Suprapubic skin (tissue), 4 donors: ENCODE results near the gene IL19. TPM values are rescaled to one million over a fixed set of nuclear protein-coding genes. Genes with fewer than 3 reads are reported as not detected.
"Not testable (repeated sequence)": the region's sequence is repeated elsewhere in the genome, so short reads cannot be mapped to it uniquely, and the experiment has no call there.

Source experiments
- DNase-seq, 2 donors: peaks; one replicate each; pipeline ENCODE4 v3.0.0-alpha.2; 2019; ENCODE audit warnings: low spot score in 2 of 2
- H3K27ac ChIP-seq: fragments of 200-600 bp; sonication (generic); one replicate; pipeline ENCODE4 v1.5.1; 2019
- H3K27me3 ChIP-seq: fragments of 200-600 bp; sonication (generic); one replicate; pipeline ENCODE4 v1.5.1; 2019
- H3K36me3 ChIP-seq: fragments of 200-600 bp; sonication (generic); one replicate; pipeline ENCODE4 v1.5.1; 2019
- H3K4me1 ChIP-seq: fragments of 200-600 bp; sonication (generic); one replicate; pipeline ENCODE4 v1.5.1; 2019
- H3K4me3 ChIP-seq: fragments of 200-600 bp; sonication (generic); one replicate; pipeline ENCODE4 v1.5.1; 2019; ENCODE audit warnings: mild to moderate bottlenecking
- H3K9me3 ChIP-seq: fragments of 200-600 bp; sonication (generic); one replicate; pipeline ENCODE4 v1.5.1; 2019
- EP300 ChIP-seq: sonication (generic); formaldehyde crosslinking; IDR thresholded peaks from one replicate; pipeline ENCODE4 v1.6.1; 2017; ENCODE audit warnings: antibody characterized with exemption
- POLR2A ChIP-seq, 2 donors: fragments of 450-650 bp; IDR thresholded peaks; one replicate each; pipeline ENCODE4 v1.6.1; 2017; ENCODE audit warnings: antibody characterized with exemption in 2 of 2, mild to moderate bottlenecking in 2 of 2, moderate library complexity in 2 of 2
- POLR2AphosphoS5 ChIP-seq, 3 donors: sonication (generic); formaldehyde crosslinking; IDR thresholded peaks; one replicate each; pipeline ENCODE4 v1.6.1; 2017; ENCODE audit warnings: antibody characterized with exemption in 3 of 3
- WGBS: methylation state at CpG from one replicate; pipeline ENCODE4 v1.1.5; 2018; 5-methylcytosine and 5-hydroxymethylcytosine counted together
- total RNA-seq, 4 donors: library from RNA; depleted of rRNA; stranded (reverse); fragments of >200 nt; gene quantifications; one replicate each; pipeline ENCODE4 v1.1.0, GENCODE V29; 2016
- TF ChIP-seq, protein P1 (sequence below), 2 donors: fragments of 200-600 bp in 1 of 2; fragments of 450-650 bp in 1 of 2; sonication (generic) in 1 of 2; IDR thresholded peaks; one replicate each; pipeline ENCODE4 v1.5.1; 2016 to 2019; ENCODE audit warnings: antibody characterized with exemption in 2 of 2, mild to moderate bottlenecking in 1 of 2, moderate library complexity in 1 of 2

Gene IL19
- total RNA-seq, 4 donors from 2014 or later, result not detected

DNA sequence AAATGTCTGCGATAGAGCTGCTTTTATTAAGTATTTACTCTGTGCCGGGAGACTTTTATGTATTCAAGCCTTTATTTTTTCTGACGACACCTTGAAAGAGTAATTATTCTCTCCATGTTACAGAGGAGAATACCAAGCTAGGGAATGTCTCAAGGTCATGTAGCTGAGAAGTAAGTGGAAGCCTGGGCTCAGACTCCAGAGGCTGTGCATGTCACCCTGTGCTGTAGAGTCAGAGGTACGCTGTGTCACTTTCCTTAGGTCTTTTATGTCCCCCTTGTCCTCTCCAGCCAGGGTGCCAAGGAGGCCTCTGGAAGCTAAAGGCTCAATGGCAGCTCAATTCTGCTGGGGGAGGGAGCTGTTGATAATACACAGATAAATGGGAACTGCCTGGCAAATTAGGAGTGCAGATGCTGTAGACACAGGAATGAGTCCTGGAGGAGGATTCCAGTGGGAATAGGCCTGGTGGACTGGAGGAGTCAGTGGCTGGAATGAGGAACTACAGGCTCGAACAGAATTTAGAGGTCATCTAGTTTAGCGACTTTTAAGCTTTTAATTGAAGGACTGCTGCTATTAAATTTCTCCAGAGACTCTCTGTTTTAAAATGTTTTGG lies 9.3 kb upstream of the IL19 start:
- Histone ChIP-seq H3K27ac (no peak overlapping the region), H3K4me3 (no peak overlapping the region), H3K4me1 (no peaks in the 10 kb centered on the region), H3K36me3 (no peaks in the 10 kb centered on the region), H3K27me3 (peaks cover 4% of the 10 kb centered on the region), H3K9me3 (no peaks in the 10 kb centered on the region)
- no peak for DNase-seq
- 85% methylated on average over 6 of the region's 6 CpGs for WGBS
- TF ChIP-seq POLR2AphosphoS5 (IDR thresholded peaks at IDR 0.05), result no peak
- TF ChIP-seq, protein P1, sequence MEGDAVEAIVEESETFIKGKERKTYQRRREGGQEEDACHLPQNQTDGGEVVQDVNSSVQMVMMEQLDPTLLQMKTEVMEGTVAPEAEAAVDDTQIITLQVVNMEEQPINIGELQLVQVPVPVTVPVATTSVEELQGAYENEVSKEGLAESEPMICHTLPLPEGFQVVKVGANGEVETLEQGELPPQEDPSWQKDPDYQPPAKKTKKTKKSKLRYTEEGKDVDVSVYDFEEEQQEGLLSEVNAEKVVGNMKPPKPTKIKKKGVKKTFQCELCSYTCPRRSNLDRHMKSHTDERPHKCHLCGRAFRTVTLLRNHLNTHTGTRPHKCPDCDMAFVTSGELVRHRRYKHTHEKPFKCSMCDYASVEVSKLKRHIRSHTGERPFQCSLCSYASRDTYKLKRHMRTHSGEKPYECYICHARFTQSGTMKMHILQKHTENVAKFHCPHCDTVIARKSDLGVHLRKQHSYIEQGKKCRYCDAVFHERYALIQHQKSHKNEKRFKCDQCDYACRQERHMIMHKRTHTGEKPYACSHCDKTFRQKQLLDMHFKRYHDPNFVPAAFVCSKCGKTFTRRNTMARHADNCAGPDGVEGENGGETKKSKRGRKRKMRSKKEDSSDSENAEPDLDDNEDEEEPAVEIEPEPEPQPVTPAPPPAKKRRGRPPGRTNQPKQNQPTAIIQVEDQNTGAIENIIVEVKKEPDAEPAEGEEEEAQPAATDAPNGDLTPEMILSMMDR (IDR thresholded peaks at IDR 0.05), result no peak
- TF ChIP-seq EP300, result no peak
- no peak for TF ChIP-seq POLR2A (IDR thresholded peaks at IDR 0.05)

DNA sequence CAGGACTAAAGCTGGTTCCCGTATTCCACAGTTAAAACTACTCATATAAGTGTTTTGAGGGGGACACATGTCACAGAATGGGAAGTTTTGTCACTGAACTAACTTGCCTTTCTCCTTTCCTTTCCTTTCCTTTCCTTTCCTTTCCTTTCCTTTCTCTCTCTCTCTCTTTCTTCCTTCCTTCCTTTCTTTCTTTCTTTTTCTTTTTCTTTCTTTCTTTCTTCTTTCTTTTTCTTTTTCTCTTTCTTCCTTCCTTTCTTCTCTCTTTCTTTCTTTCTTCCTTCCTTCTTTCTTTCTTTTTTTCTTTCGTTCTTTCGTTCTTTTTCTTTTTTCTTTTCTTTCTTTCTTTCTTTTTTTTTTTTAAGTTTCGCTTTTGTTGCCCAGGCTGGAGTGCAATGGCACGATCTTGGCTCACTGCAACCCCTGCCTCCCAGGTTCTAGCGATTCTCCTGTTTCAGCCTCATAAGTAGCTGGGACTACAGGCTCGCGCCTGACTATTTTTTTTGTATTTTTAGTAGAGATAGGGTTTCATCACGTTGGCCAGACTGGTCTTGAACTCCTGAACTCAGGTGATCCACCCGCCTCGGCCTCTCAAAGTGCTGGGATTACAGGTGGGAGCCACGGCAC lies 7.7 kb upstream of the IL19 start:
- not testable (repeated sequence) for H3K4me3 ChIP-seq, H3K4me1 ChIP-seq, DNase-seq, H3K27me3 ChIP-seq, H3K9me3 ChIP-seq, H3K27ac ChIP-seq, H3K36me3 ChIP-seq
- WGBS, result 90% methylated on average over 12 of the region's 12 CpGs

DNA sequence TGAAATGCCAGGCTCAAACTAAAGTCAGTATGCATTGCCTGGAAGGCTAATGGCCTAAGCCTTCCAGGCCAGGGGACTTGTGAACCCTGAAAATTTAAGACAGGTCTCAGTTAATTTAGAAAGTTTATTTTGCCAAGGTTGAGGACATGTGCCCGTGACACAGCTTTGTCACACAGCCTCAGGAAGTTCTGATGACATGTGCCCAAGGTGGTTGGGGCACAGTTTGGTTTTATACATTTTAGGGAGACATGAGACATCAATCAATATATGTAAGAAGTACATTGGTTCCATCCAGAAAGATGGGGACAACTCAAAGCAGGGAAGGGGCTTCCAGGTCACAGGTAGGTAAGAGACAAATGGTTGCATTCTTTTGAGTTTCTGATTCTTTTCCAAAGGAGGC lies 4.8 kb upstream of the IL19 start:
- H3K4me3 ChIP-seq, DNase-seq, H3K27ac ChIP-seq, H3K36me3 ChIP-seq, H3K27me3 ChIP-seq, H3K9me3 ChIP-seq, H3K4me1 ChIP-seq: not testable (repeated sequence)
- 85% methylated on average over 1 of the region's 1 CpG for WGBS

DNA sequence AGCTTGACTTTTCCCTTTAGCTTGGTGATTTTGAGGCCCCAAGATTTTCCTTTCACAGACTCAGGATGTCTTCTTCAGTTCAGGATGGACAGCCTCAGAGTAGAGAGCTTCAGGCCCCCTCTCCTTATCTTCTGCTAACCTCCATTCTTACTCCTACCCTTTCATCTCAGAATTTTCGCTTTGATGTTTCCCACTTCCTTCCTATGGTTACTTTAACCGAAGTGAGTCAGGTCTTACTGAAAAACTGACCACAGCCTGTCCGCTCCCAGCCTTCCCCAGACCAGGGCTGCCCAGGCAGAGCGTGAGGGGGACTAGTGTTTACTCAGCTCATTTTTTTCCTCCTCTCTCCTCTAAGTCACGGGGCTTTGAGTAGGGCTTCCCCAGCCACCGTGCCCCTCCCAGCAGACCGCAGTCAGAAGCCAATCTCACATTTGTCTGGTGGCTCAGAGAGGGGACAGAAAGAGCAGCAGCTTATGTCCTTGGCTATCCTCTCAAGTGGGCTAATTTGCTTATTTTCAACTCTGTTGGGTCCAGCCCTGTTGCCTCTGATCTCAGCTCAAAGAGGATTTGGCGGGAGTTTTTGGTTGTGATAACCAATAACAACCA lies 4.2 kb upstream of the IL19 start:
- no peaks in the 10 kb centered on the region for H3K36me3 ChIP-seq
- H3K27me3 ChIP-seq, result peaks cover 4% of the 10 kb centered on the region
- no peak overlapping the region for H3K27ac ChIP-seq
- H3K4me3 ChIP-seq, result no peak overlapping the region
- WGBS, result 64% methylated on average over 8 of the region's 8 CpGs
- H3K4me1 ChIP-seq, result peaks cover 4% of the 10 kb centered on the region
- TF ChIP-seq POLR2A (IDR thresholded peaks at IDR 0.05) (no peak), POLR2AphosphoS5 (IDR thresholded peaks at IDR 0.05) (no peak), EP300 (no peak)
- TF ChIP-seq, protein P1 (IDR thresholded peaks at IDR 0.05), result no peak
- DNase-seq, result peak in 1 of 2 donors; percentile 70
- no peaks in the 10 kb centered on the region for H3K9me3 ChIP-seq

DNA sequence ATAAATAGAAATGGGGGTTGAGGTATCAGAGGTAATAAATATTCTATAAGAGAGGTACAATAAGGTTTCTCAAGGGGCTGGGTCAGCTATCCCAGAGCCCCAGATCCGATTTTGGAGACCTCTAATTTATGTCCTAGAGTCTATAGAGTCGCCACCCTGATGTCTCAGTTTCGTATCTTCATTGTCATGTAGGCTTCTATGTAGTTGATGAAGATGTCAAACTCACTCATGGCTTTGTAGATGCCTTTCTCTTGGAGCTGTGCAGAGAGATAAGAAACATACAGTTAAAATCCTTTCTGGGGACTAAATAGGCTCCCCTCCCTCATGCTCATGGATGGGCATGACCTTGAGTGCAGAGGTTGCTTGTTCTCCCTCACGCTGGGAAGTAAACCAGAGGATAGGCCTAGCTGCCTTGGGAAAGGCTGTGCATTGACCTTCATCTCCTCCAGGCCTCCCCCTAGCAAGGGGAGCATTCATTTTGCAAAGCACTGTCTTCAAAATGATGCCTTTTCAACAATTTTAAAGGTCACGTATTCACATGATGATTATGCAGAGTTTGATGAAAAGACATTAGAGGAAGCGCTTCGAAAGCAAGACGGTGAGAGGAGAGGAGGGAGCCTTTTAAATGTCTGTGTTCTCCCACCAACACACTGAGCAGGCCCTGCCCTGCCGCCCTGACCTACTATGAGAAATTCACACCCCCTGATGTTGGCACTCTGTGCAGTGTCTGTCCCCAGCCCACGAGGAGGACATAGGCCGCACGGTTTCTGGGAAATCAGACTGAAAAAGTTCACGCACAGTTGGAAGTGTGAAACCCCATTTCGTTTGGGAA lies 1.9 kb upstream of the IL19 start:
- Histone ChIP-seq H3K4me3 (no peak overlapping the region), H3K27me3 (peaks cover 8% of the 10 kb centered on the region), H3K9me3 (no peaks in the 10 kb centered on the region), H3K4me1 (peaks cover 4% of the 10 kb centered on the region), H3K27ac (no peak overlapping the region), H3K36me3 (no peaks in the 10 kb centered on the region)
- TF ChIP-seq POLR2AphosphoS5 (IDR thresholded peaks at IDR 0.05) (no peak), POLR2A (IDR thresholded peaks at IDR 0.05) (no peak), EP300 (no peak)
- TF ChIP-seq, protein P1 (IDR thresholded peaks at IDR 0.05), result no peak
- DNase-seq, result no peak
- 87% methylated on average over 14 of the region's 14 CpGs for WGBS

DNA sequence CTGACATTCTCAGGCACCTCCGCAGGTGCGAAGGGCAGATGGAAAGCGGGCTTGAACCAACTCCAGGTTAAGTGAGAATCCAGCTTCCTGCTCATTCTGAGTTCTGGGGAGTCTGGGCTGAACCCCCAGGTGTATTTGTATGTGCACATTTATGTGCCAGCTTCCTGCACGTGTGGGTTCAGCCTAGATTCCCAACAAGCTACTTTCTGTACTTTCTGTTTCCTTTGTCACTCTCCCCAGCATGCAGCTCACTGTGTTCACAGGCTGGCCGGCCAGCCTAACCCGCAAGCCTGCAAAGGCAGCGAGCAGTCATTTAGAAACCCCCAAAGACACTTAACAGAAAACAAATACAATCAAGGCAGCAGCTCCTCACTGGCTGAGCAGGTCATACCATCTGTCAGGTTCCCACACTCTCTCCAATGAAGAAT lies 1.3 kb upstream of the IL19 start:
- H3K36me3 ChIP-seq, result no peaks in the 10 kb centered on the region
- WGBS, result 91% methylated on average over 7 of the region's 7 CpGs
- H3K4me1 ChIP-seq, result peaks cover 4% of the 10 kb centered on the region
- DNase-seq, result no peak
- H3K27ac ChIP-seq, result no peak overlapping the region
- H3K4me3 ChIP-seq, result no peak overlapping the region
- H3K9me3 ChIP-seq, result no peaks in the 10 kb centered on the region
- H3K27me3 ChIP-seq, result peaks cover 15% of the 10 kb centered on the region
- TF ChIP-seq EP300, result no peak
